GM19035 (cell line): ENCODE measurements around the gene FASN.

Experiments
- ATAC-seq: cut with Tn5 transposase; IDR thresholded peaks from one replicate; pipeline ENCODE4 v1.9.1; 2021; ENCODE audit not compliant: unreplicated experiment

The FASN gene

DNA sequence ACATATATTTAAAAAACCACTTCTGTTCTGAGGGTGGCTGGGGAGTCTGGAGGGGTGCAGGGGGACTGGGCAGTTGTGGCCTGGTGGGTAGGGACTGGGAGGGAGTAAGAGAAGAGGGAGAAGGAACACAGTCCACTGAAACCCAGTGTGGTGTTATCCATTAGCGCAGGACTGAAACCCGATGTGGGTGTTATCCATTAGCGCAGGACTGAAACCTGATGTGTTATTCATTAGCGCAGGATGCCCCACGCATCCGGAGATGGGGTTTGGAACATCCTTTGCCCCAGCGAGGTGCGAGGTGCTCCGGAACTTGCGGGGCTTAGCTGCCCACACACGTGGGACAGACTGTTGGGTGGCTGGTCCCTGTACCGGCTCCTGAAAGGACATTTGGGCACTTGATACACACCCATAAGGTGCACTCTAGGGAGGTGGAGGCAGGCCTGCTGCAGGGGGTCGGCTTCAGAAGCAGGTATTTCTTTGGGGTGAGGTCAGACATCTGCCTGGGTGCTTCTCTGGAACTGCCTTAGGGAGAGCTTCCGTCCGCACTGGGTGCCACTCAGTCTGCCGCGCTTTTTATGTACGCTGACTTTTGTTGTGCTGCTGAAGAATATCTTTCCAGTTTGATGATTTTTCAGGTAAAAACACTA lies 20.3 kb upstream of the FASN start:
- ATAC-seq = no peak

DNA sequence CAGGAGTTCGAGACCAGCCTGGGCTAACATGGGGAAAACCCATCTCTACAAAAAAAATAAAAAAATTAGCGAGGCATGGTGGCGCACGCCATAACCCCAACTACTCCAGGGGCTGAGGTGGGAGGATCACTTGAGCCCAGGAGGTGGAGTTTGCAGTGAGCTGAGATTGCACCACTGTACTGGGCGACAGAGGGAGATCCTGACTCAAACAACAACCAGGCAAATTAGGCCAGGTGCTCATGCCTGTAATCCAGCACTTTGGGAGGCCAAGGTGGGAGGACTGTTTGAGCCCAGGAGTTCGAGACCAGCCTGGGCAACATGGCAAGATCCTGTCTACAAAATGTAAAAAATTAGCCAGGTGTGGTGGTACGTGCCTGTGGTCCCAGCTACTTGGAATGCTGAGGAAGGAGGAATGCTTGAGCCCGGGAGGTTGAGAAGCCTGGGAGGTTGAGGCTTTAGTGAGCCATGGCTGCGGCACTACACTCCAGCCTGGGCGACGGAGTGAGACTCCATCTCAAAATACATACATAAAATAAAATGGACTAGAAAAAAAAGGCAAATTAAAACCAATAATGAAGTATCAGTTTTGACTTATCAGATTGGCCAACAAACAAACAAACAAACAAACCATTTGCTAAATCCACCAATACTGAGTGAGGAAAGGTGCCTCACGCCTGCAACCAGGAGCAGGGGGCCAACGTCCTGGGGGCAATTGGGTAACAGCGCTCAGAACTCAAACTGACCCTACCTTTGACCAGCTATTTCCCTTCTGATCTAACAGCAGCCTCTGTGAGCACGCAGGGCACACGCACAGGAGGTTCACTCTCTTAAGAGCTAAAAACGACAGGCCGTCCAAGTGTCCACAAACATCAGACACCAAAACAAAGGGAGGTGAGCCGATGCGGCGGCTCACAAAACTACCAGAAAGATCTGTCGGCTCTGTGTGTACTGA lies 19.4 kb upstream of the FASN start:
- ATAC-seq = no peak

DNA sequence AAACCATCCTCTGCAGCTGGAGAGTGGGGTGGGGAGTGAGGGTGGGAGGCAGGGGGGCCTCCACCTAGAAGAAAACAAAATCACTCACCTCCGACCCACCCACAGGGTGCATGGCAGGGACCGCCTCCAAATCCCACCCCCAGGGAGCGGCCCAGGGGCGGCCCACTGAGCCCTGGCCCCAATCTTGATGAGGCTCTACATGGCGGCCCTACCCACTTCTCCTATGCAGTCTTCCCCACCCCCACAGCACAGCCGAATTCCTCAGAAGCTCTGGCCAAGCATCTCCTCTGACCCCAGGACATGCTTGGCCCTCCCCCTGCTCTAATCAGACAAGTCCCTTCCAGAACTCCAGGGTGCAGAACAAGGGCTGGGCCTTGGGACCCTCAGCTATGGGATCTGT lies 18.2 kb upstream of the FASN start:
- ATAC-seq = no peak

DNA sequence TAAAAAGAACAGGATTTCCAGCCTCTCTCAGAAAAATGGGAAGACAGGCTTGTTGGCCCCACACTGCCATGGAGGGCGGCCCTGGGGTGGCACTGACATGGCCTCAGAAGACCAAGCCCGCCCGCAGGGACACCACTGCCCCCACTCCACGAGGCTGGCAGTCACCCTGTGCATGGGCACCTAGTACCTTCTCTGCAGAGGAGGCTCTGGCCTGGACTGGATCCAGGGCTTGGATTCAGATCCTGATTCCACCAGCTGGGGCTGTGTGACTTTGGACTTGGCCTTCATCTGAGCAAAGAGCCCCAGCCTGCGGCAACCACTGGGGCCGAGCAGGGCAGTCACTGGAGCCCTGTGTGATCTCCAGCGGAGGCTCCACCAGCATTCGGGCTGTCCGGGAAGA lies 16.8 kb upstream of the FASN start:
- ATAC-seq = no peak

DNA sequence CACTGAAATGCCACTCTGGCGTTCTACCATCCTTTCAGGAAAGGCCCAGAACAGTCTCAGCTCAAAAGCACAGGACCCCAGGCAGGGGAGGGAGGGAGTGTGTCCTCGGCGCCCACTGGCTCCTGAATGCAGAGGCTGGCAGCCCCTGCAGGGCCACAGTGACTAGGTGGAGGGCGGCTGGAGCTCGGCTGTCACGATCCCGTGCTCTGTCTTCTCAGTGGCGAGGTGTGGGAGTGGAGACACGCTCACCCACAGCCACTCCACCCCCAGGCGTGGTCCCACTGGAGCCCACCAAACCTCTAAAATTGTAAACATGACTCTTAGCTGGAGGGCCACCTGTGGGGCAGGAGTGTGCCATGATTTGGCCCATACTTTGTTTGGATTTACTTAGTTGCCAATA lies 16.4 kb upstream of the FASN start:
- no peak for ATAC-seq

DNA sequence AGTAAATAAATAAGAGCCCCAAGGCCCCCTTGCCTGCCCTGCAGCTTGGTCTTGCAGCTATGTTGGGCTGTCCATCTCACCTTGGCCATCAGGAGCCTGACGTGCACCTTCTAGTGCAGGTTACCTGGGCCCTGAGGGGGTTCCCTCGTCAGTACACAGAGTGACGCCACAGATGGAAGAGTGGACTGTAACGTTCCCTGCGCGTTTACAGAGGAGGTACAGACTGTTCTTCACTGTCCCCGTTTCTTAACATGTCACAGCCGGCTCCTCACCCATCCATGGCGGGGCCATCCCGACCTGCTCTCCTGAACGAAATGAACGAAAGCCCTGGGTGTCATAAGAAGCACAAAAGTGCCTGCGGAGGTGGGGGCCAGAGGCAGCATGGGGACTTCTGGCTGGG lies 15.9 kb upstream of the FASN start:
- no peak for ATAC-seq

DNA sequence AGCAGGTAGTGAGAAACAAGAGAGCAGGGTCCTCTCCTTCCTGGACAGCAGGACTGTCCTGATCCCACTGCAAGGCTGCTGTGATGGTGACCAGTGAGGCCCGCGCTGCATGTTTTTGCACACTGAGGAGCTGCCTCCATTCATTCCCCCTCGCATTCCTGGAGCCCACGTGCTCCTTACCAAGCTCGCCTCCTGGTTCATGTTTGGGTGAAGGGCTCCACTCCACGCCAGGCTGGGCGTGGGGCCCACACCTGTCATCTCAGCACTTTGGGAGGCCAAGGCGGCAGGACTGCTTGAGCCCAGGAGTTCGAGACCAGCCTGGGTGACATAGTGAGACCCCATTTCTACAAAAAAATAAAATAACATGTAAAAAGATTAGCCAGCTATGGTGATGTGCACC lies 15.4 kb upstream of the FASN start:
- ATAC-seq = no peak

DNA sequence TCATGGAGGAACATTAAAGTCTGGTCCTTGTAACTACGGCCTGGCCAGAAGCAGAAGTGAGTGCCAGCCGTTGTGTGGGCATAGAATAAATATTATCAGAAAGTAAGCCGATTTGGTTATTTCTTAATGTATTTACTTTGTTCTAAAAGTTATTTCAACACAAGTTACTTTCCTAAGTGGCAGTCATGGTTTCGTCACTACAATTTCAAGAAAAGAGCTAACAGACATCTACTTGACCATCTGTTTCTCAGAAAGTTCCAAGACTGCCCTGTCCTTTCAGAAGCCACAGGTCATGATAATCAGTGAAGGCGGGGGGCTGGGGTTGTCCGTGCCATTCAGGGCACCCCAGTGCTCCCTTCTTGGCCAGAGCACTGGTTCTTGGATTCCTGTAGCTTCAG lies 14.9 kb upstream of the FASN start:
- ATAC-seq = no peak

DNA sequence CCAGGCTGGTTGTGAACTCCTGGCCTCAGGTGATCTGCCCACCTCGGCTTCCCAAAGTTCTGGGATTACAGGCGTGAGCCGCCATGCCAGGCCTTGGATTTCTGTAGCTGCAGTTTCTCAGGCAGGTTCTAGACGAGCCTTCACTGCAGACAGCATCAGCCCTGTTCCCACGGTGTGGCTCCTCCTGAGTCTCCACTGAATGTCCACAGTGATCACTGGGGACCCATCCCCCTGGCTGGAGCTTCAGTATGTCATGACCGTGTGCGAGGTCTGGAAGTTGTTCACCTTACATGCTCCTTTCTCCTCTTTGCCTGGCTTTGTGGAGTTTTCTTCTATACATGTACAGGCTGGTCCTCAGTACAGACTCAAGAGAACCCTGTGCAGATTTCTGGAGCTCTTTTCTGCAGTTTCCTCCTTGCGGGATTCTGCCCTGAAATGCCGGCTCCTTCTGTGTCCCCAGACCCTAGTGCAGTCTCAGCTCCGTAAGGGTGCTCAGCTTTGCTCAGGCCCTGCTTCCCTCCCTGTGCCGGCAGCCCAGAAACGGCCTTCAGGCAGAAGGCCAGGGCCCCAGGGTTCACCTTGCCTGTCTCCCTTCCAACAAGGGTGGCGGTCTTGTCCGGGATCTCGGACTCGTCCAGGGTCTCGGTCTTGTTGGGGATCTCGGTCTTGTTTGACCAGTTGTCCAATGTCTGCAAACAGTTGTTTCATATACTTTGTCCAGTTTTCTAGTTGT lies 14.3 kb upstream of the FASN start:
- no peak for ATAC-seq

DNA sequence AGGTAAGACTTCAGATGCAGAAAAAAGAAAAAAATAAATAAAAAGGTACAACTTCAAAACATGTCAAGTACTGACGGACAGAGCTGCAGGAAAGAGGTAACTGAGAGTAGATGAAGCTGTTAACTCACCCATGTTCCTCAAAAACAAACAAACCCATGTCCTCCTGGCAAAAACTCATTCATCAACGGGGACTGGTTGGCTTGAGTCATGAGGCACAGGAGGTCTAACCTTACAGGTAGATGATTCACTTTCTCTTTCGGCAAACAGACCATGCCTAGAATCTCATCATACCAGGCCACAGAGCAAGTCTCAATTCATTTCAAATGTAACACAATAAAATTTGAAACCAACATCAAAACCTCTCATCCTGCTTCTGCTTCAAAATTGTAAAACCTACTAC lies 12.3 kb upstream of the FASN start:
- no peak for ATAC-seq

DNA sequence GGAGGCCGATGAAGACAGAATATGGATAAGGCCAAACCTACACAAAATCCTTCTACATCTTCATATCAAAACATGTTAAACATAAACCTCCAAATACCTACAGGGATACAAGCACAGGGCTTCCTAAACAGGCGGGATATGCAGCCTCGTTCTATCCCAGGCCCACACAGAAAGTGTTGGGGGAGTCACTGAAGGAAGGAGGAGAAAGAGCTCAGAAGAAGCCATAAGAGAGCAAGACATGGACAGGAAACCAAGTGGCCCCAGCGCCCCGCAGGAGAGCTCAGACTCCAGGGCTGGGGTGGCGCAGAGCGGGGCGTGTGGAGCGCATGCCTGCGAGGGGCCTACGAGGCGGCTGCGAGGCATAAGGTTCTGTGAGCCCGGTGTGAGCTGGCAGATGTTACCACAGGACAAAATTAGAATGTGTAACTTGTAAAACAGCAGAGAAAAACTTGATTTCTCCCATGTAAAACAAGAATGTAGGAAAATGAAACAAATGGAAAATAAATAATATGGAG lies 11.0 kb upstream of the FASN start:
- no peak for ATAC-seq

DNA sequence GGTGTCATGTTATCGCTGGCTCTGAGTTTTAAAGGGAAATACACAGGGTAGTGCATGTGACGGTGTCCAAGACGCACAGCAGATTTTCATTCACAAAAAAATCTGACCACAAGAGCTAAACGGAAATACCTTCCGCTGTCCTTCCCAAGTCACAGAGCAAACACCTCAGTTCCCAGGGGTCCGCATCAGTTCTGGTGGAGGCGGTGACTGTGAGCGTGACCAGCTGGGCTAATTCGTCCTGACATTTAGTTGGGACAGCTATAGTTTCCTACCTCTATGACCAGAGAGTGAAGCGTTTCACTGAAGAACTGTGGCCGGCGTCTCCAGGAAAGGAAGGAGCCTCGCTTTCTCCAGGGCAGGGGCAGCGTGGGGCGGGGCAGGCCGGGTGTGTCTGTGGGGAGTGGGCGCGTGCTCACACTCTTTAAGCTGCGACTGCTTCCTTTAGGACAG lies 10.5 kb upstream of the FASN start:
- no peak for ATAC-seq

DNA sequence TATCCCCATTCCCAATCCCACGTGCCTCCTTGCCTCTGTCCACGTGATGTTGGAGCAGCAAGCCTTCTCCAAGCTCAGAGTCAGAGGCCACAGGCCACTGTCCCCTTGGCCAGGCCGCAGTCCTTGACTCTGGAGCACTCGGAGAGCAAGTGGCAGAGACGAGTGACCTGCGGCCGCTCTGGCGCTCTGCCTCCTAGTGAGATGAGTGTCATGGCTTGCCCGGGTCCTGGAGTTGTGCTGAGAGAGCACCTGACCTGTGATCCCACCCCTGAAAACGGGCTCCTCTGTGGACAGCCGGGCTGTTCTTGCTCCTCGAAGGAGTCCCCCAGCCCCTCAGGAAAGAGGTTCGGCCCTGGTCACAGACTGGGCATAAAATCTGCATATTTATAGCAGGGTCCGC lies 10.0 kb upstream of the FASN start:
- ATAC-seq = no peak

DNA sequence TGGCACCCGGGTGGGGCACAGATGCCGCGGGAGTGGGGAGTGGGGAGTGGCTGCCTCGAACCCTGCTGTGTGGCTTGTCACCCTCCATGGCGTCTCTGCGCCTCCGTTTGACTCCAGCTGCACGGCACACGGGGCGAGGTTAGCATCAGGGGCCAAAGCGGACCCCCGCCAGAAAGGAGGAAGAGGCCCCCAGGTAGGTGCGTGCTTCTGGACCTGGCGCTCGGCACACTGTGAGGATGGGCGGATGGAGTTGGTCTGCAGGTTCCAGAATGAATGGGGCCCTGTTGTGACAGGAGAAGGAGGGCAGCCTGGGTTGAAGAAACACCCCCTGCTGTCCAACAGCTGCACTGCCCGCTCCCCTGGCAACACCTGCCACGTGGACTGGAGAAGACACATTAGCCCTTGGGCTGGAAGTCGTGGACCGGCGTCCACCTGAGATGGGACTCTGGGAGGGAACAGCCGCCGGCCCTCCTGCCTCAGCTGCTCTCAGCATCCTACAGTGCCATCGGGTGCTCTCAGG lies 9.4 kb upstream of the FASN start:
- no peak for ATAC-seq

DNA sequence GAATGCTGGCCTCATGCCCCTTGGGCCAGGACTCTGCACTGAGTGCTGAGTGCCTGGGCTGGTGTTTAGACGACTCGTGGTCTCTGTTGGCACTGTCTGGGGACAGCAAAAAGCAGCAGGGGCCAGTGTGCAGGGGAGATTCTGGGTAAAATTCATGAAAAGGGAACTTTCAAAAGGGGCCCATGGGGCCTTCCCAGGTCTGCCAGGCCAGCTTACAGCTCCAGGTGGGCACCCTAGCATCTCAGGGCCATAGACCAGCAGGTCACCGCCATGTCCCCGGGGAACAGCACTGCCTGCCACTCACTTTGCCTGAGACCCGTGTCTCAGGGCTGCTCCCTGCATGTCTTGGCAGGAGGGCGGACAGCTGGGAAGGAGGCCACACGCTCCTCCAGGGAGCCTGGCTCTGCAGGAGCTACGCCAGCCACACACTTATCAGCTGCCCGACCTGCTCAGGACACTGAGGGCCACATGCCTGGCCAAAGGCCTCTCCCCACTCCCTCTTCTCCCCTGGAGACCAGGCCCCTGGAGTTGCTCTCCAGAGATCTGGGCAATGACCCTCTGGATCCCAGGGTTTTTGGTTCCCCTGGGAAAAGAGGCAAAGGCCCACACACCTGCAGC lies 8.8 kb upstream of the FASN start:
- peak; percentile 20 for ATAC-seq

DNA sequence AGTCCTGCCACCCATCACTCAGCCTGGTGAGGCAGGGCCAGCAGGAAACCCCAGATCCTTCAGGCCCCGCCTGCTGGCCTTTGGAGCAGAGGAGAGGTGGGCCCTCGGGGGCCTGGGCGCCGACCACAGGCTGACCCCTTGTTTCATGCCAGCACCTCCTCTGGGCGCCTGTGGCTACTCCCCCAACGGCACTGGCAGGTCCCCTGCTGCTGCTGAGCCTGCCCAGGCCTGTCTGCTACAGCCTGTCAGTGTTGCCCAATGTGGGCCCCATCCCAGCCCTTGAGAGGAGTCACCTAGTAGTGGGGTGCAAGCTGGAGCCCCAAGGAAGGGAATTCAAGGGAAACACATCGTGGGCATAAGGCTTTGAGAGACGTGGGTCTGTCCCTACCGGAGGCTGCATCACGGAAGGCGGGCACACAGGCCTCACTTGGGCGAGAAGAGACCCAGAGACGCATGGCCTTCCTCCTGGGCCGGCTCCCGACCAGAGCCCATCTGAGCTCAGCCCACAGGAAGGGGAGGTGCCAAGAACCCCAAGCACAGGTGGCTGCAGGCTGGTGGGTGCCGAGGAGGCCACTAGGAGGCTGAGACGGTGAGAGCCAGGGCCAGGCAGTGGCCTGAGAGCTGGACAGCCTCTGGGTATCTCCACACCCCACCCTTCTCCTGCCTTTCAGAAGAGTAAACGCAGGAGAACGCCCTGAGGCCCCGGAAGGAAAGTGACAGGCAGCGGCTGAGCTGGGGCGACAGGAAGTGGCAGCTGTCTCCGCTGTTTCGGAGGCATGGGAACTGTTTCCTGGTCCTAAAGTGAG lies 8.0 kb upstream of the FASN start:
- peak; percentile 86 for ATAC-seq

DNA sequence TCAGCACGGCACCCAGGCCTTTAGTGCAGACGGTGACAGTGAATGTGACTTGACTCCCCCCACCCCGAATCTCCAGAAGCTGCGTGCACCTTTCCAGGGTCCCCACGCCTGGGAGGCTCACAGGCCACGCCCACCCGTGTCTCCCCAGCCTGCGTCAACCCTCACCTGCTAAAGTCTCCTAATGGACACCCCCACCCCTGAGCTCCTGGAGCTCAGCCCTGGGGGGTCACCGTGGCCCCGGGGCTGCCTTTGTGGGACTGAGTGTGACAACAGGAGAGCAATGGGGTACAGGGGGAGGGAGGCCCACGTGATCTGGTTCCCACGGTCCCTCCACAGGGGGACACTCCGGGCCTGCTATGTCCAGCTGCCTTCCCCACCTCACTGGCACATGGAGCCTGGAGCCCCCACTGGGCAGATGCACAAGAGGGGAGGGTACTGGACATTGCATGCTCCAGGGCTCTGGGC lies 7.4 kb upstream of the FASN start:
- ATAC-seq = no peak

DNA sequence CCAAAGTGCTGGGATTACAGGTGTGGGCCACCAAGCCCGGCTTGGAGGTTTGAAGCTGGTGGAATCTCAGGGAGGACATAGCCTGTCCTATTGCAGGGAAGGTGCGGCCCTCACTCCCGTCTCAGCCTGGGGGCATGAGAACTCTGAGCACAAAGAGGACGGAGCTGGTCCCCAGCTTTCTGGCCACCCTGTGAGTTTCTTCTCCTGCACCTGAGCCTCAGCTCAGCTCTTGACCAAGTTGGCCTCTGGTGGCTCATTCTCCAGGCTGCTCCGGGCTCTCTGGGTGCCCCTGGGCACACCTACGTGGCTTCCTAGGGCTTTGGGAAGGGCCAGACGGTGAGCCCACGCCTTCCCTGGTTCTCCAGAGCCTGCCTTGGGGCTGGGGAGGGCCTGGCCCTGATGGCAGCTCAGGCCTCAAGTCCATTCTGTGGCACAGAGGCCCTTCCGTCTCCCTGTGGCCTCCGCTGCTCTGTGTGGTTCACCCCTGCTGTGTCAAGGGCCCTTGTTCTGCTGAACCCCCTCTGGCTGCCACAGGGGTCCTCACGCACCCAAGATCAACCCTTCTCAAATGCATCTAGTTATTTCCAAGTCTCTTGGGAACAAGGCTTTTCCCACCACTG lies 6.9 kb upstream of the FASN start:
- no peak for ATAC-seq
